GM12878 (cell line): ENCODE data around the gene NTM. TPM values are rescaled to one million over a fixed set of nuclear protein-coding genes. Genes with fewer than 3 reads are reported as not detected.

Experiments
- ATAC-seq: fragments of 200-7000 bp; cut with Tn5 transposase; 3 replicates; pipeline ENCODE4 v1.9.1; 2020; ENCODE audit warnings: mild to moderate bottlenecking, moderate library complexity
- BruUV-seq: library from RNA; stranded (reverse); fragments of 400-500 nt; replicated peaks from 2 replicates; lab custom pipeline; 2021; lab: Mats Ljungman, UMichigan
- CTCF ChIA-PET: fragments of 300-600 bp; sonication (Branson Sonifier 250); formaldehyde crosslinking; extraction: SDS; loops from one replicate; lab custom pipeline; 2021; ENCODE audit warnings: inconsistent platforms; lab: Yijun Ruan, JAX
- POLR2A ChIA-PET: fragments of 350-600 bp; formaldehyde crosslinking; extraction: SDS; loops from one replicate; lab custom pipeline; 2021; ENCODE audit warnings: inconsistent platforms; lab: Charles Lee
- RAD21 ChIA-PET: fragments of 300-600 bp; sonication (Branson Sonifier 250); formaldehyde crosslinking; loops from one replicate; lab custom pipeline; 2023; ENCODE audit warnings: antibody characterized with exemption; ENCODE audit not compliant: unreplicated experiment; lab: Charles Lee
- SMC1A ChIA-PET: fragments of 300-600 bp; sonication (Branson Sonifier 250); formaldehyde crosslinking; loops from one replicate; lab custom pipeline; 2023; ENCODE audit not compliant: unreplicated experiment, uncharacterized antibody; lab: Charles Lee
- DNase-seq: peaks from one replicate; pipeline ENCODE4 v3.0.0-alpha.2; 2011; ENCODE audit warnings: low read depth, low spot score
- FAIRE-seq: peaks from 3 replicates; lab custom pipeline; 2011; peaks lifted over from hg19 to GRCh38; lab: Jason Lieb, UNC
- H2AFZ ChIP-seq: 2 replicates; pipeline ENCODE4 v1.6.0; 2011; ENCODE audit warnings: low read depth, low read length, control low read depth; ENCODE audit not compliant: control insufficient read depth
- H3K27ac ChIP-seq: 2 replicates; pipeline ENCODE4 v1.5.1; 2011; ENCODE audit warnings: control low read depth; ENCODE audit not compliant: control insufficient read depth, insufficient read depth
- H3K27me3 ChIP-seq, 2 experiments: replicated peaks in 1 of 2; 2 replicates each; pipeline versions ENCODE4 v1.6.0 to v1.6.1; 2011; ENCODE audit warnings: low read length in 1 of 2; ENCODE audit not compliant: control insufficient read depth in 2 of 2, insufficient read depth in 2 of 2
- H3K36me3 ChIP-seq, 2 experiments: 2 replicates each; pipeline ENCODE4 v1.5.1; 2011; ENCODE audit warnings: low read length in 1 of 2; ENCODE audit not compliant: control insufficient read depth in 2 of 2, insufficient read depth in 2 of 2
- H3K4me1 ChIP-seq: 2 replicates; pipeline ENCODE4 v1.6.1; 2011; ENCODE audit warnings: mild to moderate bottlenecking, low read length, moderate library complexity, mixed read lengths; ENCODE audit not compliant: control insufficient read depth, insufficient read depth
- H3K4me2 ChIP-seq: 2 replicates; pipeline ENCODE4 v1.6.0; 2011; ENCODE audit warnings: control low read depth; ENCODE audit not compliant: control insufficient read depth, insufficient read depth
- H3K4me3 ChIP-seq: fragments of 200-600 bp; sonication (generic); 2 replicates; pipeline ENCODE4 v1.5.1; 2016
- H3K79me2 ChIP-seq: 2 replicates; pipeline ENCODE4 v1.6.0; 2011; ENCODE audit warnings: low read length; ENCODE audit not compliant: control insufficient read depth, insufficient read depth
- H3K9ac ChIP-seq: 2 replicates; pipeline ENCODE4 v1.8.0; 2011; ENCODE audit warnings: low read length, control low read depth, mixed read lengths; ENCODE audit not compliant: control insufficient read depth, insufficient read depth
- H3K9me3 ChIP-seq: replicated peaks from 3 replicates; pipeline ENCODE4 v1.5.1; 2011; ENCODE audit warnings: mild to moderate bottlenecking, low read length; ENCODE audit not compliant: control insufficient read depth, insufficient read depth
- H4K20me1 ChIP-seq: 2 replicates; pipeline ENCODE4 v1.6.0; 2011; ENCODE audit not compliant: control insufficient read depth, insufficient read depth
- MTA2 ChIP-seq: fragments of 450-650 bp; IDR thresholded peaks from 2 replicates; pipeline ENCODE4 v1.6.1; 2016; ENCODE audit warnings: low read depth, mild to moderate bottlenecking, moderate library complexity
- MTA3 ChIP-seq: IDR thresholded peaks from 2 replicates; pipeline ENCODE4 v1.6.1; 2012; ENCODE audit warnings: low read length, inconsistent platforms, borderline replicate concordance
- RAD21 ChIP-seq: IDR thresholded peaks from 2 replicates; pipeline ENCODE4 v1.6.1; 2011; ENCODE audit warnings: mild to moderate bottlenecking, low read depth, low read length, moderate library complexity; ENCODE audit not compliant: insufficient read depth
- RCOR1 ChIP-seq: conservative IDR thresholded peaks from 2 replicates; pipeline ENCODE4 v1.6.1; 2012; ENCODE audit warnings: low read depth, low read length, improper control_type of control experiment
- SREBF2 ChIP-seq: IDR thresholded peaks from 2 replicates; pipeline ENCODE4 v1.6.1; 2012; ENCODE audit warnings: mild to moderate bottlenecking, low read length
- WGBS: methylation state at CpG from one replicate; pipeline ENCODE4 v1.1.6; 2016; ENCODE audit warnings: low lambda C conversion rate; ENCODE audit not compliant: insufficient replicate concordance, insufficient coverage; ENCODE audit errors: missing lambda C conversion rate; 5-methylcytosine and 5-hydroxymethylcytosine counted together
- in situ Hi-C: fragments of 300-500 bp; cut with MboI; formaldehyde crosslinking; loops from 9 replicates; pipeline ENCODE4 v1.14.3; 2018; ENCODE audit warnings: mixed read lengths
- intact Hi-C: fragments of 100-400 bp; cut with micrococcal nuclease; formaldehyde crosslinking; loops from one replicate; pipeline ENCODE4 v1.14.2; 2022; ENCODE audit not compliant: unreplicated experiment
- polyA plus RNA-seq, 11 experiments: library from polyadenylated mRNA; depleted of rRNA in 4 of 11; unstranded in 6 of 11; stranded (reverse) in 5 of 11; fragments of >200 nt; fragmentation: Nextera tagmentation in 4 of 11; fragmentation: Illumina TruSeq in 1 of 11; extraction: Ambion mirVana in 4 of 11; extraction: Trizol in 1 of 11; gene quantifications; 1 replicate in 1 of 11; 2 replicates in 10 of 11; pipeline versions ENCODE4 v1.2.1 to v1.2.3, GENCODE V29; 2011 to 2016; ENCODE audit warnings: inconsistent platforms in 2 of 11, missing spikeins in 2 of 11, low read depth in 1 of 11
- total RNA-seq, 4 experiments: library from RNA; depleted of rRNA in 3 of 4; stranded (reverse); fragments of >200 nt in 3 of 4; fragmentation: Illumina TruSeq in 1 of 4; extraction: Trizol in 1 of 4; gene quantifications; 2 replicates each; pipeline versions ENCODE4 v1.2.1 to v1.2.3, GENCODE V29; 2013 to 2021
- TF ChIP-seq, protein P1 (sequence below): fragments of 450-650 bp; IDR thresholded peaks from 2 replicates; pipeline ENCODE4 v1.6.1; 2017; ENCODE audit warnings: mild to moderate bottlenecking, low read depth, inconsistent platforms; ENCODE audit not compliant: poor library complexity, severe bottlenecking
- TF ChIP-seq, protein P2 (sequence below): fragments of 150-350 bp; IDR thresholded peaks from 2 replicates; pipeline ENCODE4 v1.6.1; 2016; ENCODE audit warnings: low read depth, low read length
- TF ChIP-seq, protein P3 (sequence below): fragments of 450-650 bp; IDR thresholded peaks from 2 replicates; pipeline ENCODE4 v1.6.1; 2016; ENCODE audit warnings: mild to moderate bottlenecking
- TF ChIP-seq, protein P4 (sequence below): IDR thresholded peaks from 2 replicates; pipeline ENCODE4 v1.6.1; 2011; ENCODE audit warnings: low read depth, mild to moderate bottlenecking, low read length, moderate library complexity, borderline replicate concordance; ENCODE audit errors: extremely low read depth

NTM gene
- total and polyA plus RNA-seq, 10 of the 15 experiments (the other 5 are each of a cell fraction or from before 2014, with no cell fraction given), result not detected

DNA sequence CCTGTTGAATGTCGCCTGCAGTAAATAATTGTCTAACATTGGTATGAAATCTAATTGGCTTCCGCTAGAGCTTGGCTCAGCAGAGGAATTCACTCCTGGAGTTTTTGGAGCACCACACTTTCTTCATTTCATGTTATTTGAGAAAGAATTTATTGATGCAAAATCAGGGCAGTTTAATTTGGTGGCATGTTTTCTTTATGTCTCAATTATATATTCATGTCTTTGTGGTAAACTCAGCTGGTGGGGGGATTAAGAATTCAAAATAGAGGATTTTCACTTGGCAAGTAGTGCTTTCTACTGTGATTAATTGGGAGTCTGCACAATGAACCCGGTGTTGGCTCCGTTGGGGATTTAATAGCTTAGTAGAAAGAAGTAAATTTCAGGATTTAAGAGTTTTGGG lies 784.4 kb downstream of the NTM start:
- intact Hi-C loops (loop anchor here (10.0 kb wide), 1 partner anchor 290 kb away; no protein-coding TSS in a partner anchor), in situ Hi-C loops (no loop called here)
- Histone ChIP-seq H3K4me2 (no peak overlapping the region), H3K9ac (no peak overlapping the region), H3K4me3 (no peak overlapping the region), H3K36me3 (no peaks in the 10 kb centered on the region), H3K4me1 (no peaks in the 10 kb centered on the region), H4K20me1 (no peaks in the 10 kb centered on the region), H3K9me3 (no peaks in the 10 kb centered on the region), H3K27me3 (peaks cover 0 to 1% of the 10 kb centered on the region in 2 experiments; a peak in 2 of 4 replicates), H3K27ac (no peak overlapping the region), H3K79me2 (no peaks in the 10 kb centered on the region), H2AFZ (no peak overlapping the region)
- no peak for DNase-seq
- ChIA-PET CTCF (no interaction called here), POLR2A (no interaction called here), RAD21 (no interaction called here), SMC1A (no interaction called here)
- no peak for TF ChIP-seq MTA3
- TF ChIP-seq, protein P1, sequence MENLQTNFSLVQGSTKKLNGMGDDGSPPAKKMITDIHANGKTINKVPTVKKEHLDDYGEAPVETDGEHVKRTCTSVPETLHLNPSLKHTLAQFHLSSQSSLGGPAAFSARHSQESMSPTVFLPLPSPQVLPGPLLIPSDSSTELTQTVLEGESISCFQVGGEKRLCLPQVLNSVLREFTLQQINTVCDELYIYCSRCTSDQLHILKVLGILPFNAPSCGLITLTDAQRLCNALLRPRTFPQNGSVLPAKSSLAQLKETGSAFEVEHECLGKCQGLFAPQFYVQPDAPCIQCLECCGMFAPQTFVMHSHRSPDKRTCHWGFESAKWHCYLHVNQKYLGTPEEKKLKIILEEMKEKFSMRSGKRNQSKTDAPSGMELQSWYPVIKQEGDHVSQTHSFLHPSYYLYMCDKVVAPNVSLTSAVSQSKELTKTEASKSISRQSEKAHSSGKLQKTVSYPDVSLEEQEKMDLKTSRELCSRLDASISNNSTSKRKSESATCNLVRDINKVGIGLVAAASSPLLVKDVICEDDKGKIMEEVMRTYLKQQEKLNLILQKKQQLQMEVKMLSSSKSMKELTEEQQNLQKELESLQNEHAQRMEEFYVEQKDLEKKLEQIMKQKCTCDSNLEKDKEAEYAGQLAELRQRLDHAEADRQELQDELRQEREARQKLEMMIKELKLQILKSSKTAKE, result no peak
- WGBS, result 13% methylated on average over 4 of the region's 4 CpGs
- no peak for ATAC-seq
- no peak for FAIRE-seq
- no TSS peak for BruUV-seq

DNA sequence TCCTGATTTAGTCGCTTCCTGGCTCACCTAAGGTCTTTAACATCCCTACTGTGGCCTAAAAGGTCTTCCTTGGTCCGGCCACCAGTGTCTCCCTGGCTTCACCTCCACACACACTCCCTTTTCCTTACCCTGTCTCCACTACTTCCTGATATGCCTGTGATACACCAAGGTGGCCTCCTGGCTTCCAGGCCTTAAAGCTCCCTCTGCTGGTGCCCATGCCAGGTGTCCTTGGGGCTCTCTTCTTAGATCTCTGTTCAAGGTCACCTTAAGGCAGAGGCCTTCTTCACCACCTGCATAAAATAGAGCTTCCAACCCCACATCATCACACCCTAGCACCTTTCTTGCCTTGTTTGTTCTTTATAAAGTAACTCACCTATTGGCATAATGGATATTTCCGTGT lies 787.7 kb downstream of the NTM start:
- Histone ChIP-seq H3K4me2 (no peak overlapping the region), H3K79me2 (no peaks in the 10 kb centered on the region), H3K9me3 (no peaks in the 10 kb centered on the region), H3K4me1 (no peaks in the 10 kb centered on the region), H3K27ac (no peak overlapping the region), H2AFZ (no peak overlapping the region), H3K9ac (no peak overlapping the region), H3K27me3 (peaks cover 0 to 1% of the 10 kb centered on the region in 2 experiments; a peak in 1 of 4 replicates), H3K36me3 (no peaks in the 10 kb centered on the region), H4K20me1 (no peaks in the 10 kb centered on the region), H3K4me3 (no peak overlapping the region)
- ChIA-PET CTCF (interaction anchor here (0.6 kb wide), 2 partner anchors 290 to 410 kb away, joined by 3 read pairs; no protein-coding TSS in a partner anchor), POLR2A (no interaction called here), RAD21 (interaction anchor here (1.0 kb wide), 1 partner anchor 410 kb away, joined by 3 read pairs; no protein-coding TSS in a partner anchor), SMC1A (interaction anchor here (0.6 to 1.2 kb wide), 3 partner anchors 32 to 290 kb away, joined by 3 to 5 read pairs (median 3); no protein-coding TSS in a partner anchor)
- intact Hi-C loops, result loop anchor here (10.0 kb wide), 1 partner anchor 293 kb away; no protein-coding TSS in a partner anchor
- in situ Hi-C loops, result no loop called here
- WGBS, result 14% methylated on average over 3 of the region's 3 CpGs
- DNase-seq, result no peak
- peak; percentile 69 for ATAC-seq
- no peak for FAIRE-seq
- no TSS peak for BruUV-seq
- TF ChIP-seq SREBF2 (no peak), RAD21 (peak; percentile 38), RCOR1 (no peak), MTA2 (no peak)
- TF ChIP-seq, protein P2, sequence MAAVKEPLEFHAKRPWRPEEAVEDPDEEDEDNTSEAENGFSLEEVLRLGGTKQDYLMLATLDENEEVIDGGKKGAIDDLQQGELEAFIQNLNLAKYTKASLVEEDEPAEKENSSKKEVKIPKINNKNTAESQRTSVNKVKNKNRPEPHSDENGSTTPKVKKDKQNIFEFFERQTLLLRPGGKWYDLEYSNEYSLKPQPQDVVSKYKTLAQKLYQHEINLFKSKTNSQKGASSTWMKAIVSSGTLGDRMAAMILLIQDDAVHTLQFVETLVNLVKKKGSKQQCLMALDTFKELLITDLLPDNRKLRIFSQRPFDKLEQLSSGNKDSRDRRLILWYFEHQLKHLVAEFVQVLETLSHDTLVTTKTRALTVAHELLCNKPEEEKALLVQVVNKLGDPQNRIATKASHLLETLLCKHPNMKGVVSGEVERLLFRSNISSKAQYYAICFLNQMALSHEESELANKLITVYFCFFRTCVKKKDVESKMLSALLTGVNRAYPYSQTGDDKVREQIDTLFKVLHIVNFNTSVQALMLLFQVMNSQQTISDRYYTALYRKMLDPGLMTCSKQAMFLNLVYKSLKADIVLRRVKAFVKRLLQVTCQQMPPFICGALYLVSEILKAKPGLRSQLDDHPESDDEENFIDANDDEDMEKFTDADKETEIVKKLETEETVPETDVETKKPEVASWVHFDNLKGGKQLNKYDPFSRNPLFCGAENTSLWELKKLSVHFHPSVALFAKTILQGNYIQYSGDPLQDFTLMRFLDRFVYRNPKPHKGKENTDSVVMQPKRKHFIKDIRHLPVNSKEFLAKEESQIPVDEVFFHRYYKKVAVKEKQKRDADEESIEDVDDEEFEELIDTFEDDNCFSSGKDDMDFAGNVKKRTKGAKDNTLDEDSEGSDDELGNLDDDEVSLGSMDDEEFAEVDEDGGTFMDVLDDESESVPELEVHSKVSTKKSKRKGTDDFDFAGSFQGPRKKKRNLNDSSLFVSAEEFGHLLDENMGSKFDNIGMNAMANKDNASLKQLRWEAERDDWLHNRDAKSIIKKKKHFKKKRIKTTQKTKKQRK, result no peak
- TF ChIP-seq, protein P3, sequence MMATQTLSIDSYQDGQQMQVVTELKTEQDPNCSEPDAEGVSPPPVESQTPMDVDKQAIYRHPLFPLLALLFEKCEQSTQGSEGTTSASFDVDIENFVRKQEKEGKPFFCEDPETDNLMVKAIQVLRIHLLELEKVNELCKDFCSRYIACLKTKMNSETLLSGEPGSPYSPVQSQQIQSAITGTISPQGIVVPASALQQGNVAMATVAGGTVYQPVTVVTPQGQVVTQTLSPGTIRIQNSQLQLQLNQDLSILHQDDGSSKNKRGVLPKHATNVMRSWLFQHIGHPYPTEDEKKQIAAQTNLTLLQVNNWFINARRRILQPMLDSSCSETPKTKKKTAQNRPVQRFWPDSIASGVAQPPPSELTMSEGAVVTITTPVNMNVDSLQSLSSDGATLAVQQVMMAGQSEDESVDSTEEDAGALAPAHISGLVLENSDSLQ, result no peak
- TF ChIP-seq, protein P4, sequence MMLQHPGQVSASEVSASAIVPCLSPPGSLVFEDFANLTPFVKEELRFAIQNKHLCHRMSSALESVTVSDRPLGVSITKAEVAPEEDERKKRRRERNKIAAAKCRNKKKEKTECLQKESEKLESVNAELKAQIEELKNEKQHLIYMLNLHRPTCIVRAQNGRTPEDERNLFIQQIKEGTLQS, result no peak
